K562 treated with DMSO at 1 percent for 24 hours (cell line): Measurements from ENCODE around the gene FAM107A. TPM values are rescaled to one million over a fixed set of nuclear protein-coding genes. Genes with fewer than 3 reads are reported as not detected.

Experiments
- total RNA-seq: library from RNA; unstranded; fragments of 300-600 nt; gene quantifications from 2 replicates; pipeline ENCODE4 v1.2.3, GENCODE V29; 2022; ENCODE audit warnings: low read depth; ENCODE audit not compliant: insufficient read depth

The FAM107A gene, protein sequence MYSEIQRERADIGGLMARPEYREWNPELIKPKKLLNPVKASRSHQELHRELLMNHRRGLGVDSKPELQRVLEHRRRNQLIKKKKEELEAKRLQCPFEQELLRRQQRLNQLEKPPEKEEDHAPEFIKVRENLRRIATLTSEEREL
- not detected in 2 replicates for total RNA-seq

DNA sequence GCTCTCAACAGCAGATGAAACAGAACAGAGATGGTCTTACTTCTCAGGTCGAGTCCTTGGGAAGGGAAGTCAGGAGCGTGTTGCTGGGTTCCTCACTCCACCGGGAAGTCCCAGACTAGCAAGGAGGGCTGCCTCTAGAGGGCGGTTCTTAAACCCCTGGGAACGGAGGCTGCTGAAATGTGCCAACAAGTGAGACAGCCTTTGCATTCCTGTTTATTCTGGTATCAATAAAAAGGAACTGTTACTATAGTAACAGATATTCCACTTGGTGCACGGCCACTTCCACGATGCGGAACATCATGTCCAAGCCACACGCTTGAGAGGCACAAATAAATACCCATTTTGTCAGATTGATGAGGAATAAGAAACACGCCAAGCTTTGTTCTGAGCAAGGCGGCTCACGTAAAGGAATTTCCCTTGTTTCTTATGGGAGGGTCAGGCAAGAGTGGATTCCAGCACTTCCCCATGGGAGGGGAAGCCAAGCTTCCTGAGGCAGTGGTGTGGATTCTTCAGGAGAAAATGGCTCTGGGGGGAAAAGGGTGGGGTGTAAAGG, at the start of gene FAM107A:
Gene FAM107A, minus strand, starts transcription at position 123 of the 553 bp plus-strand sequence. CDS start 7,531 bp downstream, outside the sequence.

DNA sequence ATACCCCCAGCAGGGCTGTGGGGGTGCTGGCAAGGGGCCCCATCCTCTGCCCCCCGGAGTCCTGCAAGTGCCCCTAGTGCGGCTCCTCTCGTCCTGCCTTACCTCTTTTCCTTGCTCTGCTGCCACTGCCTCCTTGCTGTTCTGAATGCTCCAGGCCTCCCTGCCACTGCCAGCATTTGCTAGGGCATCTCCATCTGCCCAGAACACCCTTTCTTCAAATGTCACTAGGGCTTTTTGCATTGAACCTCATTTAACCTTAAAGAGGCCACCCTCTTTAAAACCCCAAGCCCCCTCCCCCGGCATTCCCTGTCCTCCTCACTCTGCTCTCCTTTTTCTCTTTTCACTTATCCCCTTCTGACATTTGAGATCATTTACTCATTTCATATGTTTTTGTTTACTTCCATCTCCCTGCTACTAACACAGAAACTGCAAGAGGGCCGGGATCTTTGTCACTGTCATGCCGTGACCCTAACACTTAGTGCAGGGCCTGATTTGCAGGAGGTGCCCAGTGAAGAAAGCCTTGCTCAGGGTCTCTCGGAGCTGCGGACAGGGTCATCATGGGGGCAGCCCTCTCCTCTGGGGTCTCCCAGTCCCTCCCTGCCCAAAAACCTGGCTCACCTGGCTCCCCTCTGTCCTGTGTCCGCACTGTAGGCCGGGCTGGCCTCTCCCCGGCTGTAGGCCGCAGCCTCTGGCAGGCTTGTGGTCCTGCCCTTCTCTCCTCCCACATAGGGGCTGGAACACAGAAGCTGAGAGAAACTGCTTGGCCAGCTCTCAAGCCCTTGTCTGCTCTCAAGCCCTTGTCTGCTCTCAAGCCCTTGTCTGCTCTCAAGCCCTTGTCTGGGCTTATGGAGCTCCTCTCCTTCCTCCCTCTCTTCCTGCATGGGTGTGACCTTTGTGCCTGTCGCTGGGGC, 40.4 kb downstream of the FAM107A start, which contains the start of gene ACOX2:
Gene ACOX2, minus strand, starts transcription at position 690 of the 911 bp plus-strand sequence. CDS start 2,084 bp downstream, outside the sequence.

Other genes with a start within 250 kb of the FAM107A start
- gene PXK, start 244.5 kb downstream of the FAM107A start, total RNA-seq, result 14.9 and 17.0 TPM in 2 replicates
- 54.9 and 56.2 TPM in 2 replicates for gene PDHB, start 143.6 kb downstream of the FAM107A start, total RNA-seq
- 3.5 TPM in 2 replicates for gene KCTD6, start 85.3 kb downstream of the FAM107A start, total RNA-seq
- 0.75 TPM in 1 of 2 replicates, not detected in the other for gene ACOX2, start 40.2 kb downstream of the FAM107A start, total RNA-seq
- not detected in 2 replicates for gene FAM3D, start 89.4 kb upstream of the FAM107A start, total RNA-seq